NCI-H69 (cell line): ENCODE data around the gene SEMA7A.
A peak's percentile ranks its signal among the peaks of the same experiment; 100 is the strongest.
"Not testable (repeated sequence)": the region's sequence is repeated elsewhere in the genome, so short reads cannot be mapped to it uniquely, and the experiment has no call there.

Experiments used
- DNase-seq: peaks from one replicate; lab custom pipeline; 2025; lab: John Stamatoyannopoulos, UW

Gene SEMA7A, protein sequence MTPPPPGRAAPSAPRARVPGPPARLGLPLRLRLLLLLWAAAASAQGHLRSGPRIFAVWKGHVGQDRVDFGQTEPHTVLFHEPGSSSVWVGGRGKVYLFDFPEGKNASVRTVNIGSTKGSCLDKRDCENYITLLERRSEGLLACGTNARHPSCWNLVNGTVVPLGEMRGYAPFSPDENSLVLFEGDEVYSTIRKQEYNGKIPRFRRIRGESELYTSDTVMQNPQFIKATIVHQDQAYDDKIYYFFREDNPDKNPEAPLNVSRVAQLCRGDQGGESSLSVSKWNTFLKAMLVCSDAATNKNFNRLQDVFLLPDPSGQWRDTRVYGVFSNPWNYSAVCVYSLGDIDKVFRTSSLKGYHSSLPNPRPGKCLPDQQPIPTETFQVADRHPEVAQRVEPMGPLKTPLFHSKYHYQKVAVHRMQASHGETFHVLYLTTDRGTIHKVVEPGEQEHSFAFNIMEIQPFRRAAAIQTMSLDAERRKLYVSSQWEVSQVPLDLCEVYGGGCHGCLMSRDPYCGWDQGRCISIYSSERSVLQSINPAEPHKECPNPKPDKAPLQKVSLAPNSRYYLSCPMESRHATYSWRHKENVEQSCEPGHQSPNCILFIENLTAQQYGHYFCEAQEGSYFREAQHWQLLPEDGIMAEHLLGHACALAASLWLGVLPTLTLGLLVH

DNA sequence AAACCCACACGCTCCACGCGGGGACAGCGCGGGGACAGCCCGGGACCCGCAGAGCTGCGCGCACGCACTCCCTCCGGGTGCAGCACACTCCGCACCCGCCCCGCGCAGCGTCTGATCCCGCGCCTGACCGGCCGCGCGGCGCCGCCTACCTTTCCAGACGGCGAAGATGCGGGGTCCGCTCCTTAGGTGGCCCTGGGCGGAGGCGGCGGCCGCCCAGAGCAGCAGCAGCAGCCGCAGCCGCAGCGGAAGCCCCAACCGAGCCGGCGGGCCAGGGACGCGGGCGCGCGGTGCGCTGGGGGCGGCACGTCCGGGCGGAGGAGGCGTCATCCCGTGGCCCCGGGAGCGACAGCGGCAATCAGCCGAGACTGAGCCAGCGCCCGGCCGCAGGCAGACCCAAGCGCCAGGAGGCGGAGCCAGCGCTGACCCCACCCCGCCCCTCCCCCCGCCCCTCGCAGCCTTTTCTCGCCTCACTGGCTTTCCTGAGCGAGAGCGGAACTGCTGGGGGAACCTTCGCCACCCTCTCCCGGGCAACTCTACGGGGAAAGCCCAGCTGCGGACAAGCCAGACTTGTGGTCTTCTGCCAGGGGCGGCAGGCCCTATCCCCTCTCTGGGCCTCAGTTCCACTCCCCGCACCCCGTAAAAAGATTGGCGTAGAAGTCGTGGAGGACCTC lies at the start of gene SEMA7A:
TSS of gene SEMA7A (minus strand) at position 367 of the 671 bp plus-strand sequence. CDS start at position 327, 40 bp downstream.
- peak; percentile 81 for DNase-seq

DNA sequence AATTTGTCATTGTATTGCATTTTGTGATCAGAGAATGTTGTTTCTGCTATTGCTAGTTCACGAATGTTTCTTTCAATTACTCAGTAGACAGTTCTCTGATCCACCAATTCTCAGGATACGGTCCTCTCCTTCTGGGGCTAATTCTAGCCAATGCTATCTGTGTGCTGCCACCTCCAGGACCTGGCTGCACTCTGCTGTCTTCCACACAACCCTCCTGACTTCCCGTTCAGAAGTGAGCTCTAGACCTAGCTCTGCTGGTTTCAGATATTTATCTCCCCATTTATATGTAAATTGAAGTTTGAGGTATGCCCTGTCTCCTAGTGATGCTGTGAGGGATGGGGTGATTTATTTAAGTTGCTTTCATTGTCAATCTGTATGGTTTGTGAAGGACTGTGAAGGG lies 48.9 kb upstream of the SEMA7A start:
- peak; percentile 2 for DNase-seq

DNA sequence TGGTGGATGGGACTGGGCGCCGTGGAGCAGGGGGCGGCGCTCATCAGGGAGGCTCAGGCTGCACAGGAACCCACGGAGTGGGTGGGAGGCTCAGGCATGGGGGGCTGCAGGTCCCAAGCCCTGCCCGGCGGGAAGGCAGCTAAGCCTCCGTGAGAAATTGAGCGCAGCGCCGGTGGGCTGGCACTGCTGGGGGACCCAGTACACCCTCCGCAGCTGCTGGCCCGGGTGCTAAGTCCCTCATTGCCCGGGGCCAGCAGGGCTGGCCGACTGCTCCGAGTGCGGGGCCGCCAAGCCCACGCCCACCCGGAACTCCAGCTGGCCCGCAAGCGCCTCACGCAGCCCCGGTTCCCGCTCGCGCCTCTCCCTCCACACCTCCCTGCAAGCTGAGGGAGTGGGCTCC lies 46.6 kb upstream of the SEMA7A start:
- not testable (repeated sequence) for DNase-seq

DNA sequence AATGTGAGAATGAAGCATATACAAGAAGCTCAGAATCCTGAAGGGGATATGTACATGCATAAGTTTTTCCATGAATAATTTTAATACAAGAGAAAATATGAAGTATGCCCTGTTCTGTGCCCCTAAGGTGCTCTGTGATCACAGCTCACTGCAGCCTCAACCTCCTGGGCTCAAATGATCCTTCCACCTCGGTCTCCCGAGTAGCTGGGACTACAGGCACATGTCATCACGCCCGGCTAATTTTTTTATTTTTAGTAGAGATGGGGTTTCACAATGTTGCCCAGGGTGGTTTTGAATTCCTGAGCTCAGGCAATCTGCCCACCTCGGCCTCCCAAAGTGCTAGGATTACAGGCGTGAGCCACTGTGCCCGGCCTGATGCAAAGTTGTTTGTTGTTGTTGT lies 37.9 kb upstream of the SEMA7A start:
- not testable (repeated sequence) for DNase-seq

DNA sequence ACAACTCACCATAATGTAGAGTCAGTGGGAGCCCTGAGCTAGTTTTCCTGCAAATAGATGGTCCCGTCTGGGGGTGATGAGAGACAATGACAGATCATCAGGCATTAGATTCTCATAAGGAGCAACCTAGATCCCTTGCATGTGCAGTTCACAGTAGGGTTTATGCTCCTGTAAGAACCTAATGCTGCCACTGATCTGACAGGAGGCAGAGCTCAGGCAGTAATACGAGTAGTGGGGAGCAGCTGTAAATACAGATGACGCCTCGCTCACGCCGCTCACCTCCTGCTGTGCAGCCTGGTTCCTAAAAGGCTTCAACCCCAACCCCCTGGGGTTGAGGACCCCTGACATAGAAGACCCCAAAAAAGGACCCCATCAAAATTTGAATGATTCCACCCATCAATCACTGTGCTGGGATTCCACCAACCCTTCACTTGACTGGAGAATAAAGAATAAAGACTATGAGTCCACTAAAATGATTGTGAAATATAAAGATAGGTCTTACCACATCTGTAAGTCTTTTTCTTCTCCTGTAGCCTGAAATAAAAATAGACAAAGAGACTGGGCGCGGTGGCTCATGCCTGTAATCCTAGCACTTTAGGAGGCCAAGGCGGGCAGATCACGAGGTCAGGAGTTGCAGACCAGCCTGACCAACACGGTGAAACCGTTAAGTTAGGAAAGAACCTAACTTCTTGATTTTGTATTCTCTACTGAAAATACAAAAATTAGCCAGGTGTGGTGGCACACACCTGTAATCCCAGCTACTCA lies 37.1 kb upstream of the SEMA7A start:
- DNase-seq, result no peak

DNA sequence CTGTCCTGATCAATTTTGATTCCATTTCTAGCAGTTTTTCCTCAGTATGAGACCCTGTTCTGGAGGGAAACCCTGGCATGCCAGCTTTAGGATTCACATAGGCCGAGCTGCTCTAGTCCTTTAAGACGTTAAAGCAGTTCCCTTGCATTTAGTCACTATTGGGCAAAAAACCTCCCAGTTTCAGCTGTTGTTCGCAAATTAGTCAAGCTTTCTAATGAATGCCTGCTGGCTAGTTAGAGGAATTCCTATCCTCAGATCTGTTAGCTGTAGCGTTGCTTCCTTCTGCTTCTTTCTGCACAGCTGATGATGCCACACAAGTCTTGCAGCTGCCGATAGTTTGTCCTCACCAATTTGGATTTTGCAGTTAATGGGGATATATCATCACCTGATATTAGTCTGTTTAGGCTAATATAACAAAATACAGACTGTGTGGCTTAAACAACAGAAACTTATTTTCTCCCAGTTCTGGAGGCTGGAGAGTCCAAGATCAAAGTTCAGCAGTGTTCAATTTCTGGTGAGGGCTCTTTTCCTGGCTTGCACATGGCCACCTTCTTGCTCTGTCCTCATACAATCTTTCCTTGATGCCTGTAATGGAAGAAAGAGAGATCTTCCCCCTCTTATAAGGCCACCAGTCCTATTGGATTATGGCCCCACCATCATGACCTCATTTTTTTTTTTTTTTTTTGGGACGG lies 34.7 kb upstream of the SEMA7A start:
- no peak for DNase-seq

DNA sequence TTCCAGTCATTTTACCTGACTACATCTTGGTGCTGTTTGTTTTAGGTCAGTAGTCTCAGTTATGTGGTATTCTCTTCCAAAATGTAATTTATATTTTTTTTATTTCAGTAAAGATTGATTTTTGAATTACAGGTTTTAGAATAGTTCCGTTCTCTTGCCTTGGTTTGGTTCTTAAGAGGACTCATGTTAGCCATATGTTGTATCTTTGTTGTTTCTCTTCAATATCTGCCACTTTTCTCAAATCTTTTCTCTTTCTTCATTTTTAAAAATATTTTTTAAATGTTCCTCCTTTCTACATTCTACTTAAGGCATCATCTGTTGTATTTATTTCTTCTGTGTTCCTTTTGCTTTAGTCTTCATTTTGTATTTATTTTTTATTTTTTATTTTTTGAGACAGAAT lies 32.8 kb upstream of the SEMA7A start:
- DNase-seq, result no peak

DNA sequence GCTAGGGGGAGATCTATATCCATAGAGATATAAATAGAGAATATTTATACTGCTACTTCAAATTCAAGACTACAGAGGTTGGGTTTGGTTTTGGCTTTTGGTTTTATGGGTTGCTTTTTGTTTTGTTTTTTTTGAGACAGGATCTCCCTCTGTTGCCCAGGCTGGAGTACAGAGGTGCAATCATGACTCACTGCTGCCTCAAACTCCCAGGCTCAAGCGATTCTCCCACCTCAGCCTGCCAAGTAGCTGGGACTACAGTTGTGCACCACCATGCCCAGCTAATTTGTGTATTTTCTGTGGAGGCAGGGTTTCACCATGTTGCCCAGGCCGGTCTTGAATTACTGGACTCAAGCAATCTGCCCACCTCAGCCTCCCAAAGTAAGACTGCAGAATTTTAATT lies 31.1 kb upstream of the SEMA7A start:
- no peak for DNase-seq

DNA sequence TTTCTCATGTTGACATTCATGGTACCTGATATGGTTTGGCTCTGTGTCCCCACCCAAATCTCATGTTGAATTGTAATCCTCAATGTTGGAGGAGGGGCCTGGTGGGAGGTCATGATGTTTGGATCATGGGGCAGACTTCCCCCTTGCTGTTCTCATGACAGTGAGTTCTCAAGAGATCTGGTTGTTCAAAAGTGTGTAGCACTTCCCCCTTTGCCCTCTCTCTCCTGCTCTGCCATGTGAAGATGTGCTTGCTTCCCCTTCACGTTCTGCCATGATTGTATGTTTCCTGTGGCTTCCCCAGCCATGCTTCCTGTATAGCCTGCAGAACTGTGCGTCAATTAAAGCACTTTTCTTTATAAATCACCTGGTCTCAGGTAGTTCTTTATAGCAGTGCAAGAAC lies 30.5 kb upstream of the SEMA7A start:
- no peak for DNase-seq

DNA sequence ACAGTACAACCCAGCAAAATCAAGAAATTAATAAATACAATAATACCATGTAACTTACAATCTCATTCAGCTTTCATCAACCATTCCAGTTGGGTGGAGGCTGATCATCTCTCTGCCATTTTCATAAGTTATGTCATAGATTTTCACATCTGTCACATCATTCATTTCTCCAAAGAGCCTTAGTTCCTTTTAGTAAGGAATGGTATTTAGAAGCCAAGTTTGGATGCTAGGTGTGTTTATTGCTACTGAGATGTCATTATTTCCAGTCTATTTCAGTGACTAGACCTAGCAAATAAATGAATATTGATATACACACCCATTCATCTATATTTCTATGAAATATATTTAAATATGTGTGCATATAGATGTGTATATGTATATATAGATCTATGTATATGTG lies 29.9 kb upstream of the SEMA7A start:
- DNase-seq, result no peak

DNA sequence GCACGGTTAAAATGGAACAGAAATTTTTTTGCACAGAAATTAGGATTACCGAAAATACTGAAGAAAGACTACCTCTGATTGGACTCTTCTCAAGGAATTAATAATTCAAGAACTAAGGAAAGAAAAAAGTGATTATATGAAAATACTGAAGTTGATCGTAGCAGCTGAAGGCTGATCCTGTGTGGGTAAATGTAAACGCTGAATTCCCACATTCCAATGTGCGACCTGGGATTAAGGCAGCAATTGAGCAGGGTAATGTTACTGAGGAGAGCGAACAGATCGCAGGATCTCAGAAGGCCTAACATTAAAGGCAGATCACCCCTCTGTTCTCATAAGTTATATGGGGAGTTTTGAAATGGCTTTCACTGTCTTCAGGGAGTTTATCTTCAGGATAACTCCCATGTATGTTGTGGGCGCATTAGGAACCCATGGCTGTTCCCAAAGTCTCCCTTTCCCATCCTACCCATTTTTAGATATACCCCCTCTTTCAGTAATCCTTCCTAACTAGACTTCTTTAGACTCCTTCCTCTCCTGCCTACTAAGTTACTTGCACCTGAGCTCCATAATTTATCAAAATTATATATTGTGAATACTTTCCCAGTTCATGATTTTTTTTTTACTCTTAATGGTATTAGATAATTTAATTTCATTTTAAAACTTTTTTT lies 28.2 kb upstream of the SEMA7A start:
- peak; percentile 17 for DNase-seq

DNA sequence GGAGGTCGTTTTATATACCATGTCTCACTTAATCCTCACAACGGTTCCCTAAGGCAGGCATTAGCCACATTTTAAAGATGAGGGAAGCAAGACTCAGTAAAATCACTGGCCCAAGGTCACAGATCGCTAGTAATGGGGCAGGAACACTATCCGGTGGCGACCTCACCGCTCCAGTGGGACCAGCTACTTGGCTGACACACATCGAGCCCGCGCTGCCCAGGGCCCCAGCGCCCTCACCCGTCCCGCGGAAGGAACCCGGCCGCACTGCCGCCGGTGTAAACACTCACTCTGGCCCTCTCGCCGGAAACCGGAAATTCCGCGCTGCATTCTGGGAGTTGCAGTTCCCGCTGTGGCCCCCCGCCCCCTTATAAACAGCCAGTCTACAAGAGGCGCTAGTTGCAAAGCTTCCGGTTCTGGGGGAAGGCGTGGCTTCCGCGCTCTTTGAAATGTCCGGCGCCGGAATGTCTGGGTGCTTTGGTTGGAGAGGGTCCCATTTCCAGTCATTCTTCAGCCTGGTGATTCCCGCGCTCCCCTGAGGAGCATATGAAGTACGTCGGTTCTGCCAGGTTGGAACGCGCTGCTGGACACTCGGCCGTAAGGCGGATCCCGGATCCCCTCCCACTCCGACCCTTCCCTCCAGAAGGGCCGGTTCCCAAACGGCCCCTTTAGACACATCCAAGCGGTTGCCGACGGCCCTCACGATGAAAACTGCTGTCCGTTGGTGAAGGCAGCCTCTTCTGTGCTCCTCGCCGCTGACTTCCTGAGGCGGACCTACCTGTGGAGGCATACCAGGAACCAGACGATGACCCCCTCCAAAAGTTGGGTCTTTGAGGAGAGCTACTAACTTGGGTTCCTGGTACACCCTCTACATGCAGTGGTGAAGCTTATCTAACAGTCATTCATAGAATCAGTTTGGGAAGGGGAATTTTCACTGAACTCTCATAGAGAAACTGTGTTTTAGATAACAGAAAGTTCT lies 27.4 kb upstream of the SEMA7A start, which contains the start of gene UBL7:
TSS of gene UBL7 (minus strand) at position 290 of the 976 bp plus-strand sequence. CDS start 2,293 bp downstream, outside the sequence.
- peak; percentile 96 for DNase-seq

DNA sequence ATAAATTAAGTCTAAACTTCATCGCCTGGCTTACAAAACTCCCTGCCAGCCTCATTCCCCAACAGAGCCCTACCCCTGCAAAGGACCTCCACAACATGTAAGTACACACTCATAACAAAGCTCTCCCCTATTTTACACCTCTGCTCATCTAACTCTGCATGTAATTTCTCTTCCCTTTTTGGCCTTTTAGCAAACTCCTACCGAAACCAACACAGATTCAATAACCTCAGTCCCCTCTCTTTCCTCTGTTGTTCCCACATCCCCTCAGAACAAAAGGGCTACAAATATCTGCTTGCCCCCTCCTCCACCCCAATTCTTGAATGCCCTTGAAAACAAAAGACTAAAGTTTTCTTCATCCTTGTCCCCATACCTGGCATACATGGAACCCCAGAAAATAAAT lies 26.5 kb upstream of the SEMA7A start:
- DNase-seq, result no peak

DNA sequence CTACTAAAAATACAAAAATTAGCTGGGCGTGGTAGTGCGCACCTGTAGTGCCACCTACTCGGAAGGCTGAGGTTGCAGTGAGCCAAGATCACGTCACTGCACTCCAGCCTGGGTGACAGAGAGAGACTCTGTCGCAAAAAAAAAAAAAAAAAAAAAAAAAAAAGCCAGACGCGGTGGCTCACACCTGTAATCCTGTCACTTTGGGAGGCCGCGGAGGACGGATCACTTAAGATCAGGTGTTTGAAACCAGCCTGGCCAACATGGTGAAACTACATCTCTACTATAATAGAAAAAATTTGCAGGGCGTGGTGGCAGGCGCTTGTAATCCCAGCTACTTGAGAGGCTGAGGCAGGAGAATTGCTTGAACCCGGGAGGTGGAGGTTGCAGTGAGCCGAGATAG lies 26.0 kb upstream of the SEMA7A start:
- DNase-seq, result not testable (repeated sequence)

DNA sequence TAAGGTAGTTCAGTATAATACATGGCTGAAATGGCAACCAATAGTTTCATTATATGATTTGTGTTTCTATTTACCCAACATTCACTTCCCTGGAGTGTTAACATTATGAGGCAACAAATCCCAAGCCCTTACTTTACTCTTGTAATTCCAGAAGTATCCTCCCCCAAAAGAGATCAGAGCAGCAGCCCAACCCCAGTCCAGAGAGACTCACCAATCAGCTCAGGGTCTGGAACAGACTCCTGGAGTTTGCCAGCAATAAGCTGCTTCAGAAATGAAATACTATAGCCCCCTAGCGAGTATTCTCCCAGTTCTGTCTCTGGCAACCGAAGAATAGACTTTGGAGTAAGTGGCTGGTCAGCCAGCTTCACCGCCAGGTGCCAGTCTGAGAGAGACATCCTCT lies 24.7 kb upstream of the SEMA7A start:
- DNase-seq, result no peak

DNA sequence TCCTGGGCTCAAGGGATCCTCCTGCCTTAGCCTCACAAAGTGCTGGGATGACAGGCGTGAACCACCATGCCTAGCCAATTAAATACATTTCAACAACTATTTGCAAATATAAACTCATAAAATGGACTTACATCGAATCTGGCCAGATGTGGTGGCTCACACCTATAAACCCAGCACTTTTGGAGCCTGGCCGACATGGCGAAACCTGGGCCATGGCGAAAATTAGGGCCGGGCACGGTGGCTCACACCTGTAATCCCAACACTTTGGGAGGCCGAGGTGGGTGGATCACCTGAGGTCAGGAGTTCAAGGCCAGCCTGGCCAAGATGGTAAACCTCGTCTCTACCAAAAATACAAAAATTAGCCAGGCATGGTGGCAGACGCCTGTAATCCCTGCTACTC lies 23.3 kb upstream of the SEMA7A start:
- DNase-seq, result not testable (repeated sequence)

DNA sequence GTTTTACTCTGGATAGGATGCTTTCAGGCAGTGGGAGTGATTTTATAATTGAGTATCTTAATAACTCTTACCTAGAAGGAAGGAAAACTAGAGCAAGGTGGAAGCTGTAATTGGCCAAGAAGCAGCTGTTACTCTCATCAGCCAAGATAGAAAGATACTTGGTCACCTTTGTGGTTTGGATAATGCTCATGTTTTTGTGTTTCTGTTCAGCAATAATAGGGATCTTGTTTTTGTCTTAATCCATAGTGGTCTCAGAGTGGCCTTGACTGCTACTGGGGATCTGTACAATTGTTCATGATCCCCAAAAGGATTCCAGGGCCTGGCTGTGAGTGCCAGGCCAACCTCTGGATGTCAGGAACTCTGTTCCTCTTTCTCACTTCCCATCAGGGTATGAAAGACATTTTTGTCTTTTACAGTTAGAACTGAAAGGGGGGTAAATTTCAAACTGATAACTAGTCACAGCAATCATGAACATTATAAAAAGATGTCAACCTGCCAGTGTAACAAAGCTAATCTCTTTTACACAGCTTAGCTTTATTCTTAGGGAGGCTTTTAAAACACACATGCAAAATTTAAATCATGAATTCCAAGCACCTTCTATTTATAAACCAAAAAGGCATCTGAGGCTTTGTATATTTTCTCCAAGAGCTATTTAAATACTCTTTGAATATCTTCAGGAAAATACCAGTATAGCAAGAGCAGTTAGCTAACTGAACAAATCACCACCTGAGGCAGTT lies 21.2 kb upstream of the SEMA7A start:
- DNase-seq, result no peak

DNA sequence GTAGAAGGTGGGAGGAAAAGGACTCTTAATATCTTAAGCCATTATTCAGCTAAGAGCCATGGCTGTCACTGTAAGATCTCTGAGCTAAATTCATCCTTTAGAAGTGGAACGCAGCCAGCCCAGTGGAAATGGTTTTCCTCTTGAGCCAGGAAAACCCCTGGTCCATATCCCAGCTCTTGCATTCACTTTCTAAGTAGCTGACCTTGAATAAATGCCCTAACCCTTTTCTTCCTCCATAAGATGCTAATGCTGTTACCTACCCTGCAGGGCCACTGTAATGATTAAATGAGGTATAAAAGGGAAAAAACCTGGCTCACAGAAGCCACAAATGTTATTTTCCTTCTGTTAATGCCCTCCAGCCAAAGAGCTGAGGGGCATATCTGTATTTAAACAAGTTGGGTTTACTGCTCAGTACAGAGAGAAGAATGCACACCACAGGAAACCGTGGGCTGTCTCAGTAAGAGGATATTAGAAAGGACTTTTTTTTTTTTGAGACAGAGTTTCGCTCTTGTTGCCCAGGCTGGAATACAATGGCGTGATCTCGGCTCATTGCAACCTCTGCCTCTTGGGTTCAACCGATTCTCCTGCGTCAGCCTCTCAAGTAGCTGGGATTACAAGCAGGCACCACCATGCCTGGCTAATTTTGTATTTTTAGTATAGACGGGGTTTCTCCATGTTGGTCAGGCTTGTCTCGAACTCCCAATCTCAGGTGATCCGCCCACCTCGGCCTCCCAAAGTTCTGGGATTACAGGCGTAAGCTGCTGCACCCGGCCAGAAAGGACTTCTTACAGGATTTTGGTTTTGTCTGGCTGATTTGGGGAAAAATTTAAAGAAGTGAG lies 20.4 kb upstream of the SEMA7A start:
- no peak for DNase-seq
